HG02840 (cell line): ENCODE results near the gene SCUBE1.

Experiments
- ATAC-seq: cut with Tn5 transposase; IDR thresholded peaks from one replicate; pipeline ENCODE4 v1.9.1; 2021; ENCODE audit warnings: mild to moderate bottlenecking, moderate library complexity, moderate number of reproducible peaks; ENCODE audit not compliant: unreplicated experiment, low FRiP score

Gene SCUBE1

DNA sequence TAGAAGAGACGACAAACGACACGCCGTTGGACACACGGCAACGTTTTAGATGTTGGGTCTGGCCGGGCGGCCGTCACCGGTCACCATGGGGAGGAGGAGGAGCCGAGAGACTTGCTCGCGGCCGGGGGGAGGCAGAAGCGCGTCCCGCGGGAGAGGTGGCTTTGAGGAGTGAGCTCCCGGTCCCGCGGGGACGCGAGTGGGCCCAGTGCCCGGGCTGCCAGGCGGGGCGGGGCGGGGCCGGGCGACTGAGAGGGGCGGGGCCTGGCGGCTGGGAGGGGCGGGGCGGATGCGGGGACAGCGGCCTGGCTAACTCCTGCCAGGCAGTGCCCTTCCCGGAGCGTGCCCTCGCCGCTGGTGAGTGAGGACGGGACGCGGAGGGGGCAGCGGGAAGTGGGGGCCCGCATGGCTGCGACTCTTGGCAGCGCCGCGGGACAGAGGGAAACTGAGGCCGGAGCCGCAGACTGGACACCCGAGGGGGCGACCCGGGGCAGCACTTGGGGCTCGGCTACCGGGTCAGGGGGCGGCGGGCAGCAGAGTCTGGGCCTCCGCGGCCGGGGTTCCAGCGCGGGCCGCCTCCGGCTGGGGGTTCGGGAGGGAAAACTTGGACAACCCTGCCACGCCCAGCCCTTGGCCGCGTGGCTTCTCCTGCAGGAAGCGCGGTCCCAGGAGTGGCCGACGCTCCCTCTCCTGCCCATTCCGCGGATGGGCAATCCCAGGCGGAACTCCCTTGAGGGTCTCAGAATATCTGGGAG, 191.7 kb downstream of the SCUBE1 start, which contains the start of gene TSPO:
TSPO (plus strand) TSS at position 309 of the 752 bp plus-strand sequence. CDS start 7,680 bp downstream, outside the sequence.
- no peak for ATAC-seq

DNA sequence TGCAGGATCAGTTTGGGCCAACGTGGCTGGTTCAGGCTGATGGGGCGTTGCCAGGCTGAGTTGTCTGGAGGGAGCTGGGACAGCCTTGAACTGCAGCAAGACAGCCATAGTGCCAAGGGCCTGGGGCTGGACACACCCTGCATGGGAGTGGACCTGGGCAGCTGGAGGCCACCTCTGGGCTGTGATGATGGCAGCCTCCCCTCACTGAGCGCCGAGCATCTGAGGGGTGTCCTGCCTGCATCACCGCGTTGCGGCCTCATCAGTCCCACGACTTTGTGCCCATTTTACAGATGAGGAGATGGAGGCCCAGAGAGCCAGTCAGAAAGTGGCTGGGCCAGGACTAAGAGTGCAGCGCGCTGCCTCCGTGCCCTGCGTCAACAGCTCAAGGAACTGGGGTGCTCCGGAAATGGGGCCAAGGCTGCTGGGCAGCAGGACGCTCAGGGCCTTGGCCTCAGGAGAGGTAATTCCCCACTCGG, 192.4 kb downstream of the SCUBE1 start:
- no peak for ATAC-seq

DNA sequence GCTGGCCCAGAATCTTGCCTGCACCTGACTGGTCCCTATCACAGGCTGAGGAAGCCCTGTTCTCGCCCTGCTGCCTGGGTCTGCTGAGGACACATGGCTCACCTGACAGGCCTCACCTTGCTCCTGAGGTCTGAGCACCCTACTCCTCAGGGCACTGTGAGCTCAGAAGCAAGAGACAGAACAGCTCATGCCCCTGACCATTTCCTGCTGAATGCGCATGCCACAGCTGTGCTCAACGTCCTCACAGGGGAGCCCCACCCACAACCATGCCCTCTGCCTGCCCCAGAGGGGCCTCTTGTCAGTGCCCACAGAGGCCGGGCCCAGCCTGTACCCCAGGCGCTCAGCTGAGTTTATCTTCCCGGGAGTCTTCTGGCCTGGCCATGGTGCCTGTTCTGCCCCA, 194.6 kb downstream of the SCUBE1 start:
- ATAC-seq = no peak

DNA sequence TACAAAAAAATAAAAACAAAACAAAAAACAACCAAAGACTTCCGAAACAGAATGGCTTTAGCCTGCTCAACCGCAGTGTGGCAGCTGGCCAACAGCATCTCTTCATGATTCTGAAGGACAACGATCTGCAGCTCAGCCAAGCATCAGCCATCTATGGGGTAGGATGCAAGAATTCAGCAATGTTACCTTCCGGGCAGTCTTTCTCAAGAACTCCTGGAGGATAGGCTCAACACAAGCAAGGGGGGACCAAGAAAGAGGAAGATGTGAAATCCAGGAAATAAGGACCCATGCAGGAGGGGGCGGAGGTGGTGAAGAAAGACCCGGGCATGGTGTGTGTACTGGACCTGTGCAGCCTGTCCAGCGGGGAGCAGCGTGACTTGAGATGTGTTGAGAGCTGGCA, 195.4 kb downstream of the SCUBE1 start:
- ATAC-seq = no peak
